ENCODE results near the gene COL15A1. TPM values are rescaled to one million over a fixed set of nuclear protein-coding genes. Genes with fewer than 3 reads are reported as not detected.

Gene COL15A1
- total RNA-seq, 6 experiments from 2014 or later, result 0.20 to 0.50 (median 0.32) TPM

DNA sequence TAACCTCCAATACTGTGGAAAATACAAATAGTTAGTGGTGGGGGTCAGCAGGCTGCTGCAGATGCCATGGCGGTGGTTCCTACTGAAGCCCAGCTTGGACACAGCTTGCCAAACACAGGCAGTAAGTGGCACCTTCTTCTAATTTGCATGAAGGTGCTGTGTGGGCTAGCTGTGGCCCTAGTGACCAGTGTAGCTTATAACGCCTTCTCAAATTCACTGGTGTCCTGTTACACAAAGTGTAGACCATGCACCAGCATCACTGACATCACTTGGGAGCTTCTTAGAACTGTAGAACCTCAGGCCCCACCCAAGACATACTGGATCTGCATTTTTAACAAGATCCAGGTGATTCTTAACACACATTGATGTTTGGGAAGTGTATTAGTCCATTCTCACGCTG is 102.4 kb downstream of the COL15A1 start:
- Mint-ChIP-seq H3K27me3 (ENCODE audit: insufficient read depth) (peaks cover 2% of the 10 kb centered on the region; the same call in 1 of the 2 replicates), H3K4me3 (no peak overlapping the region), H3K4me1 (ENCODE audit: low read depth) (peaks cover 31% of the 10 kb centered on the region), H3K36me3 (ENCODE audit: low read depth) (peaks cover 27% of the 10 kb centered on the region), H3K27ac (no peak overlapping the region), H3K9me3 (peaks cover 24% of the 10 kb centered on the region)
- no peak for DNase-seq
- TF ChIP-seq, protein P1, sequence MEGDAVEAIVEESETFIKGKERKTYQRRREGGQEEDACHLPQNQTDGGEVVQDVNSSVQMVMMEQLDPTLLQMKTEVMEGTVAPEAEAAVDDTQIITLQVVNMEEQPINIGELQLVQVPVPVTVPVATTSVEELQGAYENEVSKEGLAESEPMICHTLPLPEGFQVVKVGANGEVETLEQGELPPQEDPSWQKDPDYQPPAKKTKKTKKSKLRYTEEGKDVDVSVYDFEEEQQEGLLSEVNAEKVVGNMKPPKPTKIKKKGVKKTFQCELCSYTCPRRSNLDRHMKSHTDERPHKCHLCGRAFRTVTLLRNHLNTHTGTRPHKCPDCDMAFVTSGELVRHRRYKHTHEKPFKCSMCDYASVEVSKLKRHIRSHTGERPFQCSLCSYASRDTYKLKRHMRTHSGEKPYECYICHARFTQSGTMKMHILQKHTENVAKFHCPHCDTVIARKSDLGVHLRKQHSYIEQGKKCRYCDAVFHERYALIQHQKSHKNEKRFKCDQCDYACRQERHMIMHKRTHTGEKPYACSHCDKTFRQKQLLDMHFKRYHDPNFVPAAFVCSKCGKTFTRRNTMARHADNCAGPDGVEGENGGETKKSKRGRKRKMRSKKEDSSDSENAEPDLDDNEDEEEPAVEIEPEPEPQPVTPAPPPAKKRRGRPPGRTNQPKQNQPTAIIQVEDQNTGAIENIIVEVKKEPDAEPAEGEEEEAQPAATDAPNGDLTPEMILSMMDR (IDR thresholded peaks at IDR 0.05), result no peak

DNA sequence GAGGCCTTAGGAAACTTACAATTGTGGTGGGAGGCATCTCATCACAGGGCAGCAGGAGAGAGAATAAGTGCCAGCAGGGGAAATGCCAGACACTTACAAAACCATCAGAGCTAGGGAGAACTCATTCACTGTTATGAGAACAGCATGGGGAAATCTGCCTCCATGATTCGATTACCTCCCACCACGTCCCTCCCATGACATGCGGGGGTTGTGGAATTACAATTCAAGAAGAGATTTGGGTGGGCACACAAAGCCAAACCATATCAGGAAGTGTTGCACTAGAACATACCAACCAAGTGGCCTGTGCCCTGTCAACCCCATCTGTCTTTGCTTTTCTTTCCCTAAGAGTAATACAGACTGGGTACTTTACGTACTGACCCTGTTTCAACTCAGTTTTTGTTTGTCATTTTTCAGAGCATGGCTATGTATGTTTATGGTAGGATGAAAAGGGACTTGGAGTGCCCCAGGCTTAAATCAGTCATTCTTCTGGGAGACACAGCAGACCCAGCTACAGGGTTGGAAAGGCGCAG is 102.9 kb downstream of the COL15A1 start:
- no peak overlapping the region for H3K27ac Mint-ChIP-seq
- H3K4me3 Mint-ChIP-seq, result no peak overlapping the region
- TF ChIP-seq, protein P1 (IDR thresholded peaks at IDR 0.05), result no peak
- no peak for DNase-seq
- peaks cover 24% of the 10 kb centered on the region for H3K9me3 Mint-ChIP-seq
- peaks cover 2% of the 10 kb centered on the region; the same call in 1 of the 2 replicates for H3K27me3 Mint-ChIP-seq (ENCODE audit: insufficient read depth)
- peaks cover 31% of the 10 kb centered on the region for H3K4me1 Mint-ChIP-seq (ENCODE audit: low read depth)
- H3K36me3 Mint-ChIP-seq (ENCODE audit: low read depth), result peaks cover 27% of the 10 kb centered on the region

DNA sequence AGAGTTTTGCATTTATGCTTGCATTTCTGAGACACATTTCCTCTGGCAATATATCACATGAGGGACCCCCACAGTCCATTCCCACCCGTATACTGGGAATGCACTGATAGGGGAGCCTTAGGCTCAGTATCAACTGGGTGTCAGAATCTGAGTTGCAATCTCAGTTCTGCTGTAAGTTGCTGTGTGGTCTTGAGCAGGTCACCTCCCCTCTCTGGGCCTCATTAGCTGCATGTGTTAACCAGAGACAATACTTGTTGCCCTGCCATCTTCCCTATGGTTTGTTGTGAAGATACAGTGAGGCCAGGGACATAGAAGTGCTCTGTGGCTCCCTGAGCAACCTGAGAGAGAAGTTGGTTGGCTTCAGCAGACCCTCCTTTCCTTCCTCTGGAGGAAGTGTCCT is 105.5 kb downstream of the COL15A1 start:
- H3K36me3 Mint-ChIP-seq (ENCODE audit: low read depth), result peaks cover 17% of the 10 kb centered on the region
- peaks cover 54% of the 10 kb centered on the region for H3K4me1 Mint-ChIP-seq (ENCODE audit: low read depth)
- DNase-seq, result no peak
- no peak overlapping the region for H3K4me3 Mint-ChIP-seq
- no peaks in the 10 kb centered on the region; the same call in 1 of the 2 replicates for H3K27me3 Mint-ChIP-seq (ENCODE audit: insufficient read depth)
- H3K27ac Mint-ChIP-seq, result peak overlapping the region; percentile 98
- peaks cover 16% of the 10 kb centered on the region for H3K9me3 Mint-ChIP-seq
- TF ChIP-seq, protein P1 (IDR thresholded peaks at IDR 0.05), result no peak

DNA sequence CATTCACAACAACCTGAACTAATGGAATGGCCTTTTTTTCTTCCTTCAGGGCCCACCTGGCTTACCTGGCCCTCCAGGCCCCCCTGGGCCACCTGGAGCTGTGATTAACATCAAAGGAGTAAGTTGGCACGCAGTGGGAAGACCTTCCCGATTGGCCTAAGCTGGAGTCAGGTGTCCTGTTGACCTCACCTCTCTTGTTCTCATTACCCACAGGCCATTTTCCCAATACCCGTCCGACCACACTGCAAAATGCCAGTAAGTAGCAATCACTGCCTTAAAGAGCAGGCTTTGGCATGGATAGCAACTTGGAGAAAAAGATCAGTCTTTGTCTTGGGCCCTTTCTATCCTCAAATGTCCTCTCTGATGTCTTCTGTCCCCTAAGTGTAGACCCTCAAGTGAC is 105.9 kb downstream of the COL15A1 start:
- Mint-ChIP-seq H3K4me3 (no peak overlapping the region), H3K27ac (peak overlapping the region; percentile 98), H3K36me3 (ENCODE audit: low read depth) (peaks cover 13% of the 10 kb centered on the region), H3K9me3 (peaks cover 12% of the 10 kb centered on the region), H3K27me3 (ENCODE audit: insufficient read depth) (no peaks in the 10 kb centered on the region; the same call in 1 of the 2 replicates), H3K4me1 (ENCODE audit: low read depth) (peaks cover 58% of the 10 kb centered on the region)
- no peak for DNase-seq
- TF ChIP-seq, protein P1 (IDR thresholded peaks at IDR 0.05), result no peak

DNA sequence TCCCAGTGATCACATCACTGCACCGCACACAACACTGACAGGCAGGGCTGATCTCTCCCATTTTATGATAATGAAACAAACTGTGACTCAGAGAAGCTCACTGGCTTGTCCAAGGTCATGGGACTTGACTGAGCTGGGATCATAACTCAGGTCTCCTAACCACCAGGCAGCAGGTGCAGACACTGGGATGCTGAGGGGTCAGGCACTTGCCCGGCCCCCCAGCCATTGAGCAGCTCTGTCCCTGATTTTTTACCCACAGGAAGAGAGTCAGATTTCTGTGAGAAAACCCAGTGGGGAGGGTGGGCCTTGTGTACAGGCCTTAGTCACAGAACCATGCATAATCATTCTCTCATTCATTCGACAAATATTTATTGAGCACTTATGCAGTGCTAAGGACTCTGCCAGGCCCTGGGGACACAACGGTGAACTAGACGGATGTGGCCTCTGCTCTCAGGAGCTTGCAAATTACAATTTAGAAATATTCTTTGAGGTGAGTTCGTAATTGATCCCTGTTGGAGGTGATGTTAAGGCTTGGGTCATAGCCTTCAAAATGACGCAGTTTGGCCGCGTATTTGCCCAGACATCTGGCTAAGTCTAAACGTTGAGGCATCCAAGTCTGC is 106.7 kb downstream of the COL15A1 start:
- H3K4me1 Mint-ChIP-seq (ENCODE audit: low read depth), result peaks cover 66% of the 10 kb centered on the region
- H3K27ac Mint-ChIP-seq, result peak overlapping the region; percentile 98
- peaks cover 6% of the 10 kb centered on the region for H3K9me3 Mint-ChIP-seq
- TF ChIP-seq, protein P1 (IDR thresholded peaks at IDR 0.05), result no peak
- peaks cover 5% of the 10 kb centered on the region for H3K36me3 Mint-ChIP-seq (ENCODE audit: low read depth)
- peak; percentile 78 for DNase-seq
- H3K4me3 Mint-ChIP-seq, result peak overlapping the region; percentile 42
- no peaks in the 10 kb centered on the region; the same call in 1 of the 2 replicates for H3K27me3 Mint-ChIP-seq (ENCODE audit: insufficient read depth)
